GM18499 (cell line): ENCODE measurements around the gene ANKRD18A.

Experiments
- ATAC-seq: cut with Tn5 transposase; IDR thresholded peaks from one replicate; pipeline ENCODE4 v1.9.1; 2021; ENCODE audit warnings: moderate number of reproducible peaks; ENCODE audit not compliant: insufficient read depth, unreplicated experiment

Gene ANKRD18A

DNA sequence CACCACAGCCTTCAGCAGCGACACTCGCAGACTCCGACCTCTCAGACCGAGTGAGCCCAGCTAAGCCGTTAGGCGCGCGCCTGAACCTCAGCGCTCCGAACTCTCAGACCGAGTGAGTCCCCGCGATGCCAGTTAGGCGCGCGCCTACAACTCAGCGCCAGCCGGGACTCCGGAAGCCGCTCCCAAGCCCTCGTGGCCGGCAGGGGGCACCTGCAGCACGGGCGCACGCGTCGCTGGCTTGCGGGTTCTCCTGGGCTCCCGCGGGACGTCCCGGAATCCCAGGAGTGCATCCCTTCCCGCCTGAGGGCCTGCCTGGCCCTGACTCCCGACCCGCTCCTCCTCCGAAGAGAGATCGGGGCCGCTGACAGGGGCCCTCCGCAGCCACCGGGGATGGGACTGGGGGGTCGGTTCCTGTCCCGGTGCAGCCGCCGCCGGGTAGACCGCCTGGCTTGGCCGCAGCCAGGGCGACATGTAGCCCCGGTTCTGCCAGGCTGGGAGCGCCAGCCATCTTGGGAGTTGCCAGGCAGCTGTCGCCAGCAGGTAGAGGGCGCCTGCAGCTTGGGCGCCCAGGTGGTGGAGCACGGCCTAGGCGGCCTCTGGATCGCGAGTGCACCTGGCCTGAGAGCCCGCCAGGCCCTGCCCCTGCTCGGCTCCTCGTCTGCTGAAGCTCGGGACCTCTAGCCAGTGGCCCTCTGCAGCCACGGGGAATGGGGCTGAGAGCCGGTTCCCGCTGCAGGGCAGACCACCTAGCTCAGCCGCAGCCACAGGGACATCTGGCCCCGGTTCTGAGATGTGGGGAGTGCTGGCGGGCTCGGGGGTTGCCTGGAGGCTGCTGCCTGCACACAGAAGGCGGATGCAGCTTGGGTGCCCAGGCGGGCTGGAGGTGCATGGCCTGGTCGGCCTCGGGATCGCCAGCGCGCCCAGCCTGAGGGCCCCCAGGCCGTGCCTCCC, at the start of gene ANKRD18A:
TSS of gene ANKRD18A (minus strand) at position 114 of the 951 bp plus-strand sequence. CDS start 311 bp downstream, outside the sequence.
- ATAC-seq, result no peak

DNA sequence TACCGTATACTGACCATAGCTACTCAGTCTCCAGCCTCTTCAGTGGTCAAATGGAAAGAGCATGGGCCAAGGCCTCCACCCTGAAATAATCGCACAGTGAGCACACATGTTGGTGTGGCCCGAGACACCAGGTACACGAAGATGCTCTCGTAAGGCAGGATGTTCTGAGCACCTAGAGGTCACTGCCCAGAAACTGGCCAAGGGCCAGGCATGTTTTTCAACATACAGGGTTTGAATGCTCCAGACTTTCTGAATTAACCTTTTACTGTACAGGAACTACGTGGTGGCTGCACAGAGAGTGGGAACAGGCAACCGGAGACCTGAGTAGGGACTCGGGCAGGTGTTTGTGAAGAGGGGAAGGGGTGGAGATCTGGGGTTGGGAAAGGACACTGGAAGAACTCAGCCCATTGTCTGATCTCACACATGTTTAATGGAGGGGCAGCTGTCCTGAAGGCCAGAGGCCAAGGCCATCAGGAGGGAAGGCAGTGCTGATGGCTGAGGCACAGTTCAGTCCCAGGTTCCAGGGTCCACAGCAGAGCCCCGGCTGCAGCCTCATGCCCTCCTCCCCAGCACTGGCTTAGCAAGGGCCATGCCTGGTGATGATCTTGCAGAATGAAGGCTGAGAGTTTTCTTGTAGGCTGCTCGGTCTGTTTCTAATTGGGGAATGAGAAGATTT, 48.5 kb upstream of the ANKRD18A start:
- ATAC-seq, result no peak

GRCh38 chr9:38662763-38663593, 42.6 kb upstream of the ANKRD18A start:
- ATAC-seq, result no peak

DNA sequence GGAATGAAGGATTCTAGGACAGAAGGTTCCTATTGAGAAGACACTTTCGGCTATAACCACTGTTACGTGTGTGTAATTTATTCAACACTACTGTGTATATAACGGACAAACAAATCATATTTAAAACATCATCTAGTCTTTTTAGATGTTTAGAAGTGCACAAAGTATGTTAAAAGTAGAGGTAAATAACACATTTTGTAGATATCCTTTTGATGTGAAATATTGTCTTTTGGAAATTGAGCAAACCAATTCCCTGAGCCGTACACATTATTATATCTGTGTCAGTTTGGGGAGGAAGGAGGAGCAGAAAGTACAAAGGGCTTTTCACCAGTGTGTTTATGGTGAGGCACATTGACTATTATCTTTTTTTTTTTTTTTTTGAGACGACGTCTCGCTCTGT, 39.1 kb upstream of the ANKRD18A start:
- ATAC-seq, result no peak

DNA sequence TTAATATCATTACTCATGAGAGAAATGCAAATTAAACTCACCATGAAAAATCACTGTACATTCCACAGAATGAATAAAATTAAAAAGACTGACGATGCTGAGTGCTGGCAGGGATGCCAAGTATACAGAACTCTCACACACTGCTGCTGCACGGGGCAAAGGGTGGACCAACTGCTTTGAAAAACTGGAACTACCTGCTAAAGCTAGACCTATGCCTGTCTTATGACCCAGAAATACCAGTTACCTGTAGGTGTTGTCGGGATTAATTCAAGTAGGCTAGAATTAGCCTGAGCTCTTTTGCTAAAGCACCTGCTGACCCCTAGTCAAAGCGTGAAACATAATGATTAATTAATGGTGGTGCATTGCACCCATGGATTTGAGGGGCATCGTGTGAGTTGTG, 36.5 kb upstream of the ANKRD18A start:
- no peak for ATAC-seq

- no peak for ATAC-seq
These were observed 32.1 kb upstream of the ANKRD18A start for GRCh38 chr9:38652486-38652885.

- ATAC-seq, result no peak
These were observed 31.6 kb upstream of the ANKRD18A start for GRCh38 chr9:38652044-38652443.

GRCh38 chr9:38651400-38652042, 31.1 kb upstream of the ANKRD18A start:
- no peak for ATAC-seq

GRCh38 chr9:38650564-38650963, 30.2 kb upstream of the ANKRD18A start:
- no peak for ATAC-seq

- no peak for ATAC-seq
These were observed 29.5 kb upstream of the ANKRD18A start for GRCh38 chr9:38649731-38650363.

GRCh38 chr9:38644601-38645000, 24.2 kb upstream of the ANKRD18A start:
- no peak for ATAC-seq

- no peak for ATAC-seq
These were observed 23.4 kb upstream of the ANKRD18A start for GRCh38 chr9:38643815-38644173.

DNA sequence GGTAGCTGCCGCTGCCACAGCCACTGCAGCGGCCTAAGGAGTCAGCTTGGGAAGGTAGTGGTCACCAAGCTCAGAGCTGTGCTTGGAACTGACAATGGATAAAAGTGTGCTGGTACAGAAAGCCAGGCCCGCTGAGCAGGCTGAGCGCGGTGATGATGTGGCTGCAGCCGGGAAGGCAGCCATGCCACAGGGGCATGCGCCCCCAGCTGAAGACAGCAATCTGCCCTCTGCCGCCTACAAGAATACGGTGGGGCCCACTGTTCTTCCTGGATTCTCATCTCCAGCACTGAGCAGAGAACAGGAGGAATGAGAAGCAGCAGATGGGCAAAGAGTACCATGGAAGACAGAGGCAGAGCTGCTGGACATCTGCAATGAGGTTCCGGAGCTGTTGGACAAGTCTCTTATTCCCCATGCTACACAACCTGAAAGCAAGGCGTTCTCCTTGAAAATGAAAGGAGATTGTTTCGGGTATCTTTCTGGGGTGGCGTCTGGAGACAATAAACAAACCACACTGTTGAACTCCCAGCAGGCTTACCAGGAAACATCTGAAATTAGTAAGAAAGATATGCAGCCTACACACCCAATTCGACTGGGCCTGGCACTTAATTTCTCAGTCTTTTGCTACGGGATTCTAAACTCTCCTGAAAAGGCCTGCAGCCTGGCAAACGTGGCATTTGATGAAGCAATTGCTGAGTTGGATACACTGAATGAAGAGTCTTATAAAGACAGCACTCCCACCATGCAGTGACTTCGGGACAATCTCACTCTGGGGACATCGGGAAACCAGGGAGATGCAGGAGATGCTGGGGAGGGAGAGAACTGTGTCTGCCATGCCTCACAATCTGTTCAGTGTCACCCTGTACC, 22.8 kb upstream of the ANKRD18A start:
- no peak for ATAC-seq

GRCh38 chr9:38641985-38642864, 21.8 kb upstream of the ANKRD18A start:
- no peak for ATAC-seq

DNA sequence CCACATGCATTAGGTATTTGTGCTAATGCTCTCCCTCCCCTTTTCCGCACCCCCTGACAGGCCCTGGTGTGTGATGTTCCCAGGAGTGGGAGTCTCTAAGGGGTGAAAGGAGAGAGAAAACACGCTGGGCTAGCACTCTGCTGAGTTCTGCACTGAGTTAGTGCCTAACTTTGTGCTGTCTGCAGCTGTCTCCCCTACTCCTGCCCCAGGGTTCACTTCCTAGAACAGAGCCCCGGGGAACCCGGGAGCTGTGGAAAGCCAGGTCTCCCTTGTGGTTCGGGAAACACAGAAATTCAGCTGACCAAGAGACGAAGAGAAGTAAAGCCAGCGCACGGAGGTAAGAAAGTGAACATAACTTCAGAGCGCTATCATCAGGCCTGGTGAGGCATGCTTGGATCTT, 20.7 kb upstream of the ANKRD18A start:
- no peak for ATAC-seq

- ATAC-seq, result no peak
These were observed 19.2 kb upstream of the ANKRD18A start for GRCh38 chr9:38639577-38639940.

GRCh38 chr9:38638881-38639576, 18.6 kb upstream of the ANKRD18A start:
- no peak for ATAC-seq
